ENCODE measurements around the gene ANTXR2.

ANTXR2 gene

DNA sequence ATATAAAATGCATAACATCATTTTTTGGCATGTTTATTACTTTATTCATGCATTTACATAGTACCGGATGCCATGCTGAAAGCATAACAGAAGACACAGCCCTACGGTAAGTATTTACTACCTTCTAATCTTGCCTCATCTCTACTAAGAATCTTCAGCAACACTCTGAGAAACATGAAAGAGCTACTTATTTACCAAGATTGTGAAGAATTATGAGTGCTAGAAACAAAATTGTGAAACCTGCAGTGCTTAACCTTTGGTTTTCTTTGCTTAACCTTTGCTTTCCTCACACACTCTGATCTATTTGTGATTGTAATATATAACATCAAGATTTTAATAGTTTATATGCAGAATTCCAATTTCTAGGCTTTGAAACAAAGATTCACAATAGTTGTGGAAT is 7.4 kb downstream of the ANTXR2 start:
- DNase-seq: no peak

DNA sequence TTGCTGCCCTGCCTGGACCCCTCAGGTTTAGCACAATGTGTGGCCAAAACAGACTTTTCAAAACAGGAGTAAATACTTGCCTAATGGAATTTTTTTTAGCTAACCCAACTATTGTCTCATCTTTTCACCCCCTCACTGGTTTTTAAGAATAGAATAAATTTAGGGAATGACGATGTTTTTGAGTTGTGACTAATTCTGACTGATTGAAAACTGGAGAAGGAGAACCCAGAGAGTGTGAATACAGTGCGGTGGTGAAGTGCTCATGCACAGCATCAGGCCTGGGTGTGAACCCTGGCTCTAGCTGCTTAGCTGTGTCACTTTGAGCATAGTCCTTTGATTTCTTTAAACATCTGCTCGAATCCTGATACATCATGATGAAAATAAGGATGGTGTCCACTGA is 10.5 kb downstream of the ANTXR2 start:
- DNase-seq: no peak

DNA sequence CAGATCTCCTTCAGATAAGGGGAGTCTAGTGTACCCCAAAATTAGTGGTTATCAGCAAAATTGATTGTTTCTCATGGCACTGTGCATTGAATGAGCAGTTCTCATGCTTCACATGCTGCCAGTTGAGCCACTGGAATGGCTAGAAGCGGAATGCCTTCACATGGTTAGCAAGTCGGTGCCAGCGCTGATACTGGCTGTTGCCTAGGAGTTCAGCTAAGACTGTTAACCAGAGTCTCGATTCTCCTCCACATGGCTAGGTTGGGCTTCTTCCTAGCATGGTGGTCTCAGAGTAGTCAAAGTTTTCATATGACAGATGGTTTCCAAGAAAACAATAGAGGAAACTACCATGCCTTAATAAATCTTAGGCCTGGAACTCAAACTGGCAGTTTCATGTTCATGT is 12.2 kb downstream of the ANTXR2 start:
- no peak for DNase-seq

DNA sequence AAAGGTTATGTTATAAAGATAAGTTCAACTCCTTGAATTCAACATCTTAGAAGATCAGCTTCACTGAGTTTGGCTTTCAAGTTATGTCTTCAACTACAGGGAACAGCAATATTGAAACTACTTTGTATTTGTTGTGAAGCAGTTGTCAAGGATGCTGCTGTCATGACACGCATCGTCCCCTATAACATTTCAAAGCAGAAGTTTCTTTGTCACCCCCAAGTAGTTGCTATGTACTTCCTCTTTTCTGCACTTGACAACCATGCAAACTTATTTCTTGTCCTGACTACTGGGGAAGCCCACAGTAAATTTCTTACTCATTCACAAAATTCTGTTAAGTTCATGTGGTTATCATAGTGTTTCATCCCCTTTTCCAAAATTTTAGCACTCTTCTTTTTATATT is 14.3 kb downstream of the ANTXR2 start:
- DNase-seq: no peak

DNA sequence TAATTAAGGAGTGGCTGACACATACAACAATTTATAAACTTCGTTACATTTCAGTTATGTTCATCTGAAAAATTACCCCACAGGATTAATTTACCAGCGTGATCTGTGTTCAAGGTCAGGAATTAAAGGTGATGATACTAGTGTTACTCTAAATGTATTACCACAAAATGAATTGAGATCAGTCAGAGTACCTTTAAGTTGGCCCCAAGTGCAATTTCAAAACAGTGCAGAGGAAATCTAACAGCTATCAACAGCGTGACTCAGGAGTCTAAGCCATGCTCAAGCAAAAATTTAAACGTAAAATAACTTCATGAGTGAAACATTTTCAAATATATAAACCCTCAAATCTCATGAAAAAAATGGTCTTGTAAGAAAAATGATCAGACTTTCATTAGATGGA is 18.7 kb downstream of the ANTXR2 start:
- DNase-seq: no peak

DNA sequence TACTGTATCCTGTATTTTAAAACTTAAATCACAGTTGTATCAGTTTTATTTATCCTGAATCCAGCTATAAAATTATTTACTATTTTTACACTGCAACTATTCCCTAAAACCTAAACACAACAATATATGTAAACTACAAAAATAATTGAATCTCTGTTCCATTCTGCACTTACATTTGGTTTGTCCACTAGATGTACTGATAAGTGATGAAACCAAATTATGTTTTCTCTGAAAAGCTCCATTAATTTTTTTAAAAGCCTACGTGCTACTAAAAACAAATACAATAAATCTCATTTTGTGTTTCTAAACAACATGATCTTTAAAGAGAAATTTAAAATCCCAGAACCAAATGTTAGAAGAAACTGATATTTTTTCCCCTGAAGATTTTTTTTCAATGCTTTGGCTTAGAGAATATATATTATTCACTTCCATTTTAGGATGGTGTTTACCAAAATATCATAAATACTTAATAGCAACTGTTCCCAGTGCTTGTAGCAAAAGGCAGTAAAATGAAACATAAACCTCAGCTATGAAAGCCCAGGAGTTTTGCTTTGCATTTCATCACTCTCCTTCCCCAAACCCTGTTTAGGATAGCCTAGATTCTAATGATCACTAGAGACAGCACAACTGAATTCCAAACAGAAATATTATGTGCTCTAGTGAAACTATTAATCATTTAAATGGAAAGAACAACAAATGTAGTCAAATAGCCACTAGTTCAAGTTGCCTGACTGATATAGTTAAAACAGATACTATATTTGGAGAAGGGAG is 19.7 kb downstream of the ANTXR2 start:
- DNase-seq: no peak

DNA sequence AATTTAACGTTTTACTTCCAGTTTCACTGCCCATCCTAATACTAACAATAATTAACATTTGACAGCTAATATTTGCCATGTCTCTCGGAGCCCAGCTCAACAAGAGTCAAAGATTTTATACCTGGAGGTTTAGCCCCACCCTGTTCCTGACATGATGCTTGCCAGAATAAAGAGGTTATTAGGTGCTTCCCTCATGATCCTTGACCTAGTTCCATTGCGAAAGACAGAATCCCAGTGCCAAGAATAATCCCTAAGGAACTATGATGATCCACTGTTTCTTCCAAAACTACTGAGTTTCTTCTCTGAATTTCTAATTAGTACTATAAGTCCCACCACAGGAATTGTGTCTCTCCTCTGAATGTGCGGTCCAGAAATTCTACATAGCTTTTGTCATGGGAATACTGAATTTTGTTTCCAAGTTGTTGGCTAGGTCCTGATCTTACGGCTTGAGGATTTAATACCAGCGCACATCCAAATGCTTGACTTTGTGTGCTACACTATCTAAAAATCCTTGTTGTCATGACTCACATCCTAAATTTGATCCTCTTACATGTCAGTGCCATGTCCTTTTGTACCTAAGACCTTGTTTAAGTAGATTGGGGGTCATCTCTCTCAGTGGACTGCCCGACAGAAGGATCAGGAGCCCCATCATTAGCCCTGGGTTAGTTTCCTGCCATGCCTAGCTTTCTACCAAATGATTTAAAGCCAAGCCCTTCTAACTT is 23.1 kb downstream of the ANTXR2 start:
- DNase-seq: no peak

DNA sequence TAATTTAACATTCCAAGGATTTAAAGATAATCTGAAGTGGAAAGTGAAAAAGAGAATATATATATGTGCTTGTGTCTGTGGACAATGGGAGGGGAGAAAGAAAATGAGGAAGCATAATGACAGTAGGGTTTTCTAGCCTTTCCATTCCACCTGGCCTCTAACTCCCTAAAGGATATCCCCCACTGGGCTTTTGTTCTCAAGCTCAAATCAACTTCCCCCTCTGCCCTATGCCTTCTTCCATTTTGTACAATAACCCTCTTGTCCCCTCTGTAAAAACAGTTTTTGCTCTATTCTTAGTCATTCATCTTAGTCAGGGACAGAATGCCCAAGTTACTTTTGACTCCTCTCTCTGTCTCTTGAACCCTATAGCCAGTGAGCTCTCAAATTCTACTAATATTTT is 23.6 kb downstream of the ANTXR2 start:
- no peak for DNase-seq

DNA sequence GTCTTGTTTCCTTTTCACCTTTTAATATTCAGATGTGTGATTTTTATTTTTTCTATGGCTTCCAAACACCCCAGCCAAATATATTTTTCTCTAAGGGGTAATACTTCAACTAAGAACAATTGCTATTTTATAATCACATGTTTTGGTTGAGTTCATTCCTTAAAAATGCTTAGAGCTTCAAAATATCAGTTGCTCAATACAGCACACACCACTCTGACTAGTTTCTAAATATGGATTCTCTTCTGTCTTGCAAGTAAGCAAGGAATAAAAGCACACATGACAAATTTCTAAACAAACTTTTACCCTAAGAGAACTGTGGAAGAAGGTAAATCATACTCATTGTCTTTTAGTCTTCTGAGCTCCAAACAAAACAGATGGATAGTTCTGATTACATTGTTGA is 27.2 kb downstream of the ANTXR2 start:
- DNase-seq: no peak

DNA sequence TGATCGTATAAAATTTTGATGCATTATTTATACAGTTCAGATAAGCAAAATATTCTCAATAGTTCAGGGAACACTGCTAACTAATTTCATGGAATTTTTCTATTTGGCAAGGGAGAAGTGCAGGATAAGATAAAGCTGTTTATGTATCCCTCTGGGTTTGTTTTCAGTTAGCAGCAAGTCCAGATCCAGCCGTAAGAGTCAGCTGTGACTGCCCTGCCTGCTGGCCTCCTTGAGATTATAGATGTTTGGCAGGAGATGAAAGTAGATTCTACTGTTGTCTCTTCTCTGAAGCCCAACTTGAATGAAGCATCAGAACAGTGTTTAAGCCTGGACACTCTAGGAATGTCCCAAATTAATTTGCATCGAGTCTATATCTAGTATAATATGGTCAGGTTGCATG is 29.5 kb downstream of the ANTXR2 start:
- DNase-seq: no peak

DNA sequence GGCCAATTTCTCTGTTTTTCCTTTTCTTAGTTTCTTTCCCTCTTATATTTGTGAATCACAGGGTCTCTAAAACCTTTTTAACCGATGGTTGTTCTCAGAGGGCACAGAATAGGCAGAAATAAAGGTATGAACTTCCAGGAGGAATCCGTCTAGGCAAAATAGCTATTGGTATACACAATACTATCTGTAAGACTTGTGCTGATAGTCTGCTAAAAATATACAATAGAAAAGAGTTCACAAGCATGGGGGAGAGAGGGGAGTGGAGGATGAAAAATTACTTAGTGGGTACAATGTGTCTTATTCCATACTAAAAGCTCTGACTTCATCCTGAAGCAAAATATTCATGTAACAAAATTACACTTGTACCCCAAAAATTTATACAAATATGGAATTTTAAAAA is 30.2 kb downstream of the ANTXR2 start:
- no peak for DNase-seq

DNA sequence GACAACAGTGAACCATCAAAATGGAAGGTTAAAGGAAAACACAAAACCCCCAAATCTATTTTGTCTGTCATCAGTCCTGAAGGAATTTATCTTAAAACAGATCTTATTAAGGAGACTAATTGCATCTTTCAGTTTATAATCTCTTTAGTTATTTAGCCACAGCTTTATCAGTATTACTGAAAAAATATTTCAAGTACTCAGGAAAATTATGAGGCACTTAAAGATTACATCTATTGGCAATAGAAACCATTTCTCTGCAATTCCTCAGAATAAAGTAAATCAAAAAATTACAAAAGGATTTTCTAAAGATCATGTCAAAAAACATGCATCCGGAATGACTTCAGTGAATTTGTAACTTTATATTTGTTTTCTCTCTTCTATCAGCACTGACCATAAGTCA is 35.2 kb downstream of the ANTXR2 start:
- DNase-seq: no peak

DNA sequence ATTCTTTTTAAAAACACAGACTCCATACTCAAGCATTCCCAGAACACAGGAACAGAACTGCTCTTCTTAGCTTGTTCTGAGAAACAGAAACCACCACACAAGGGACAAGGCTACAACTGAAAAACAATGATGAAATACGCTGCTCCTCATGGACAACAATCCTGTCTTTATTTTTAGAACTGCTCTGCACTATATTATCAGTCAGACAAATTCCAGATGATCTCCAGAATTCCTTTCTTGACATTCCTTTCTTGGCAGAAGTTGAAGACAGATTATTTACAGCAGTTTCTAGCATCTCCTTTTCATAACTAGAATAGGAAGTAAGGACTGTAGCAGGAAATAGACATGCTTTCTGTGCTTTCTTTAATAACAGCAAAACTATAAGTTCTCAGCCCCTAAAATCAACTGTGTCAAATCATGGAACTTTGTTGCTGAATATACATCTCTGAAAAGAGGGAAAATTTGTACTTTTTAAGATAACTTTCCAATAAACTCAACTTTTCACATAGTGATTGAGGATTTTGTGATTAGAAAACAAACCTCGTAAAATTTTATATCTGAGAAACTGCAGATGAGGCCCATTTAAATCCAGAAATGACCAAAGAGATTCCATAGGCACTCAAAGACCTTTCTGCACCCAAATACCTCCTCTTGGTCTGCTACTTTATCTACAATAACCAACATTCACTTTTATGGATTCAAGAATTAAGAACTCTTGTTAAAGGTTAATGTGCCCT is 35.9 kb downstream of the ANTXR2 start:
- no peak for DNase-seq

DNA sequence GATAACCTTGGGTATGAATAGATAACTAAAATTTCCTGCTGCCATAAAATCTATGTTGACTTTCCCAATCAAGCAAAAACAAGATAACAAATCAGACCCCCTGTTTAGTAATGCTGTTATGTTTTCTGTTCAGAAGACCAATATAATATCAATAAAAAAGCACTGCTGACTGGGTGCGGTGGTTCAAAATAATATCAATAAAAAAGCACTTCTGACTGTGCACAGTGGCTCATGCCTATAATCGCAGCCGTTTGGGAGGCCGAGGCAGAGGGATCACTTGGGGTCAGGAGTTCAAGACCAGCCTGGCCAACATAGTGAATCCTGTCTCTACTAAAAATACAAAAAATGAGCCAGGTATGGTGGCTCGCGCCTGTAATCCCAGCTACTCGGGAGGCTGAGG is 36.7 kb downstream of the ANTXR2 start:
- no peak for DNase-seq

DNA sequence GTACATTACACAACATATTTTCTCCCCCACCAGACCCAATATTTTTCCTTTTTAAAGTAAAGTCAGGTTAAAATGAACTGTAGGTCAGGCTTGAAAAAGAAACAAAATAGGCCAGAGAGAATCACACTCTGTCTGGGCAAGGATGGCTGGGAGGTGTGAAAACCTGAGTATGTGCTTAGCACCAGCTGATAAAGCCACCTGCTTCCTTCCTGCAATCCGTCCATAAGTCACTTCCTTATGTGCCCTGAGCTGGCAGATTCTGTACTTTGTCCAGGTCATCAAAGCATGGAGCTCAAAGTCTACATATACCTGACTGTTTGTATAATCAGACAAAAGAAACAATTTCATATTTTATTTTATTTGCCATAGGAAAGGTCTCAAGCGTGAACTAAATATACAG is 37.7 kb downstream of the ANTXR2 start:
- no peak for DNase-seq

DNA sequence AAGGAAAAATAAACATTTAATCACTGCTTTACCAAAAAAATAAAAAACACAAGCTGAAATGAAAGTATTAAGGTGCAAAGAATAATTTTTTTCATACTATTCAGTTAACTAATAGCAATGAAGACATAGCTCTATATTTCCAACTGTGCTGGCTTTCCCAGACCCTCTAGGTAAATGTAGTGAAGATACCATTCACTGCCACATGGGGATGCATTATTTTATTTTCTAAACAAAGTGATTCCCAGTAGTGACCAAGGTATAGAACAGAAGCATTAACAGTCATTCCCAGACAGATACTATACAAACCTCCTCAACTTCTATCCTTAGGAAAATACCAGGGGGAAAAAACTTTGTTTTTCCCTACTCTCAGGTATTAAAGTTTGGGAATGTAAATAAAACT is 39.4 kb downstream of the ANTXR2 start:
- DNase-seq: no peak

DNA sequence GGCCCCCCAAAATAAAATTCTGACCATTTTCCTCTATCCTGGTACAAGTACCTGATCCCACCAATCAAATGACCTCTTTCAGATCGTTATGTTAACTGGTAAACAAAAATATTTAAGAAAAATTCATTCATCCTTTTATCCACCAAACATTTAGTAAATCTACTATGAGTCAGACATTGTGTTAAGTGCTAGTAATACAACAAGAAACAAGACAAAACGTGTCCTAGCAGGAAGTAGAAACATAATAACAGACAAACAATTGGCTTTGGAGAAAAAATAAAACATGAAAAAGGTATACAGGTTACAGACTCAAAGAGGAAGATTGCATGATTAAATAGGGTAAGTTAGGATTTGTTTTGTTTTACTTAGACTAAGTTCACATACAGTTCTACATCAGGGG is 43.7 kb downstream of the ANTXR2 start:
- DNase-seq: no peak

DNA sequence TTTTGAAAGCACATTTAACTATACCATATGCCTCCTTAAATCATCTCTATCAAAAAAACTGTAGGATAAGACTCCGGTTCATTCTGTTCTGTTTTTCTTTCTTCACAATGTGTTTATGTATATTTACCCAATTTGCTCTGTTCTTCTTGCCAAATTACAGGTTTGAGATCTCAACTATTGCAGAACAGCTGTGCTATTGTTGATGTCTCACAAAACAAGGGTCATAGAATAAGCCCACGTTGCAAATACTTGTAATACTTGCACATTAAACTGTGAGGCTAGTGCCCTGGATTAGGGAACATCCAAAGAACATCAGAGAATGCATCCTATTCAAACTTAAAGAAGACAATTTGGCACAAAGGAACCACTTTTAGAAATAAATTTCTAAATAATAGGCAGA is 45.4 kb downstream of the ANTXR2 start:
- DNase-seq: no peak

DNA sequence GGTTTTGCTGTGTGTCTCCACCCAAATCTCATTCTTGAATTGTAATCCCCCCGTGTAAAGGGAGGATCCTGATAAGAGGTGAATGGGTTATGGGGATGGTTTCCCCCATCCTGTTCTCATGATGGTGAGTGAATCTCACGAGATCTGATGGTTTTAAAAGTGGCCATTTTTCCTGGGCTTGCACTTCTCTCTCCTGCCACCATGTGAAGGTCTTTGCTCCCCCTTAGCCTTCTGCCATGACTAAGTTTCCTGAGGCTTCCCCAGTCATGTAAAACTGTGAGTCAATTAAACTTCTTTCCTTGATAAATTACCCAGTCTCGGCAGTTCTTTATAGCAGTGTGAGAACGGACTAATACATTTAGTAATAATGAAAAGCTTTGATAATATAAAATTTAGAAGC is 46.9 kb downstream of the ANTXR2 start:
- no peak for DNase-seq

DNA sequence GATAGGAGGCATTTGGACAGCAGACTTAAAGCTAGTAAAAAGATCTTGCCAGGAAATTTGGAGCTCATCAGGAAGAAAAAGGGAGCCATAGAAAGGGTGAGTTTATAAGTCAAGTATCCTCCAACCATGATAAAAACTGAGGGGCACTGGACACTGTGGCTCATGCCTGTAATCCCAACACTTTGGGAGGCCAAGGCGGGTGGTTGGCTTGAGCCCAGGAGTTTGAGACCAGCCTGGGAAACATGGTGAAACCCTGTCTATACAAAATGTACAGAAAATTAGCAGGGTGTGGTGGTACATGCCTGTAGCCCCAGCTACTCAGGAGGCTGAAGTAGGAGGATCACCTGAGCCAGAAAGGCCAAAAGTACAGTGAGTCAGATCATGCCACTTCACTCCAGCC is 48.7 kb downstream of the ANTXR2 start:
- DNase-seq: no peak

DNA sequence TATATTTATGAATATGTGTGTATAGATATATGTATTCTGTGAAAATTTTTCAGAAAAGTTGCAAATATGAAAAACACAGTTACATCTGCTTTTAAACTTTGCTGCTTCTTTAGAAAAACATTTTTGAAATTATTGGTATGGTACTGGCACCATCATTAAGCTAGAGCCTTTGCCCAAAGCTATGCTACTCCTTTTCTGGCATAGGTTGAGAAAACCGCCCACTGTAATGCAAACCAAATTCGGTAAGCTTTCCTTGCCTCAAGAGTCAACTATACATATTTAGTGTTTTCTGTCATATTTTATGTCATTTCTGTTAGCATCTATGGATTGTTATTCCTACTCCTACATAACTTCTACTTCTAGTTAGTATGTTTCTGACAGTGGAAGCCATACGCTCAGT is 50.7 kb downstream of the ANTXR2 start:
- no peak for DNase-seq

DNA sequence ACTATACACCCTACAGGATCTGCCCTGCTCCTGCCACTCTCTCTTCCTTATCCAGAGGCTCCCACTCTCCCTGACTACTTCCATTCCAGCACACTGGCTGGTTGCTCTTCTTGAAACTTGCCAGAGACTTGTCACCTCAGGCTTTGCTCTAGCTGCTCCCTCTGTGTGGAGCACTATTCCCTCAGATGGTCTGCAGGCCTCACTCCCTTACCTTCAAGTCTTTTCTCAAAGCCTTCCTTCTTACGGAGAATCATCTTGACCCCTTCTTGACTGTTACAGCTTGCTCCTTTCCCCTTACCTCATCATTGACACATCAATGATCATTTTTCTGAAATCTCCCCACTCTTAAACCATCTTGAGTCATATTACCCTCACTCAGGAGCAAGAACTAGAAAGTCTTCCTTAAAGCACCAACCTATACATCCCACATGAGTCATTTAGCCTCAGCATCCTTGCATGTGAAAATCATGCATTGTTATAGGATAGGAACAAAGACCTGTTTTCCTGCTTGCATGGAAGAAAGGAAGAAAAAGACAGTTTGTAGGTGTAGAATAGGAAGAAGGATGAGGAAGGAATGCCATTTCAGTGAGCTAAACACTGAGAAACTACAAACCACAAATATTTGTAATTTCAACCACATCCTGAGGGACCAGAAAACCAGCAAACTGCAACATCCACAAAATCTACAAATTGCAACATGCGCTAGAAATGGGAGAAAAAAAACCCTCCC is 55.7 kb downstream of the ANTXR2 start:
- DNase-seq: no peak

DNA sequence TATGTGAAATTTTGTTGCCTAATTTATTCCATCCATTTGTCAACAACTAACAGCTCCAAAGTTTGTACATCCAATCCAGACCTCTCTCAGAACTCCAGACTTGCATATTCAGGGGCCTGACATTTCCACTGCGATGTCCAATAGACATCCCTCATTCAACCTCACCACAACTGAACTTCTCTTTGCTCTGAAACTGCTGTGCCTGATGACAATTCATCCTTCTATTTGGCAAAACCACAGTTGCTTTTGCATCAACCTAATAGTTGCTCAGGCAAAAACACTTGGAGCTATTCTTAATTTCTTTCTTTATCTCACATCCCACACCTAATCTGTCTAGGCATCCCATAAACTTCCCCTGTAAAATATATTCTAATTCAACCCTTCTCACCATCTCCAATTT is 56.5 kb downstream of the ANTXR2 start:
- no peak for DNase-seq
